ENCODE measurements around the gene MAGI1. TPM values are rescaled to one million over a fixed set of nuclear protein-coding genes. Genes with fewer than 3 reads are reported as not detected.

Gene MAGI1
- polyA plus RNA-seq, 10 donors: 9.5 to 18.3 (median 14.3) TPM

GRCh38 chr3:65717676-65718346, 320.9 kb downstream of the MAGI1 start:
- no peak for DNase-seq

DNA sequence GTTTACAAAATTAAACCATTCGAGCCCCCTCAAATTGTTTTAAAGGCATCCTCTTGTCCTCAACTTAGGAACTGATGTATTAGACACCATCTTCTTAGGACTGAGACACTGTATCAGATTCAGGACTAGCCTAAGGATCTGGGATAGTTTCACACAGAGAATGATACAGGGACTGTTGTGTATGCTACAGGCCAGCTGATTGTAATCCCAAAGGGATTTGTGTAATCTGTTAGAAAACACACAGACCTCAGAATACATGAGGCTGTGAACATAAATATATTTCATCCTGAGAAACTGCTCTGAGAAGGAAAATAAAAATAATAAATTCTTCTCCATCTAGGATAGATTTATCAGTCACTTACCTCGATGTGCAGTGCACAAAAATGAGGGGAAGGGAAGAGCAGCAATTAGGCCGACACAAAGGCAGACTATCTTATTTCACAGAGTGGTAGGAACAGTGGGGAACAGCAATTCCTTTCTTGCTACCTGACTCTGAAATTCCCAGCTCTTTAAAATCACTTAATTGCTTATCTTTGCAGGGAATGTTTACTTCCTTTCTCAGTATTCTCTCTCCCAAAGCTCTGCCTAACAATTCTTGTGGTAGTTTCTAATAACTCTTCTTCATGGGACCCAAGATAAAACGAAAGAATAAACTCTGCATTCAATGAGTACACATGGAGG, 322.5 kb downstream of the MAGI1 start:
- peak in 1 of 3 donors; percentile 26 for DNase-seq

GRCh38 chr3:65714134-65714533, 324.6 kb downstream of the MAGI1 start:
- DNase-seq: peak in 2 of 3 donors; percentile 17 to 57

DNA sequence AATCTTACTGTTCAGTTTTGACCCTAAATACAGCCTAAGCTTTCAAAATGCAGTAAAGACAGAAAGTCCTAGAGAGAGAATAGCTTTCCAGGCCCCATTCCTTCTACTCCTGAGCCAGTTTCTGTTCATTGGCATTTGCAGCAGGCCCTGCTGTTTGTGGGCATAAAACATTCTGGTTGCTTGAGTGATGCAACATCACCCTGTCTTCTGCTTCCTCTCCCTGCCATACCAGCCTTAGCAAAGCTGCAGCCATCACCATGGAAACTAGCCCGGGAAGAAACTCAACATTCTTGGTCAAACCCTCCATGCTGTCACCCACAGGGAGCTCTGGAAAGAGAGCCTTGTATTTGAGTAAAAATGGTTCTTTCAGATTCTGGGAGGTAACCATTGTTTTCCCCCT, 325.7 kb downstream of the MAGI1 start:
- peak in 2 of 3 donors; percentile 37 to 52 for DNase-seq

GRCh38 chr3:65712140-65712539, 326.6 kb downstream of the MAGI1 start:
- DNase-seq: peak; percentile 38 to 84 (median 54)

GRCh38 chr3:65706776-65707568, 331.7 kb downstream of the MAGI1 start:
- no peak for DNase-seq

- no peak for DNase-seq
Observed at GRCh38 chr3:65706301-65706700, 332.4 kb downstream of the MAGI1 start.

DNA sequence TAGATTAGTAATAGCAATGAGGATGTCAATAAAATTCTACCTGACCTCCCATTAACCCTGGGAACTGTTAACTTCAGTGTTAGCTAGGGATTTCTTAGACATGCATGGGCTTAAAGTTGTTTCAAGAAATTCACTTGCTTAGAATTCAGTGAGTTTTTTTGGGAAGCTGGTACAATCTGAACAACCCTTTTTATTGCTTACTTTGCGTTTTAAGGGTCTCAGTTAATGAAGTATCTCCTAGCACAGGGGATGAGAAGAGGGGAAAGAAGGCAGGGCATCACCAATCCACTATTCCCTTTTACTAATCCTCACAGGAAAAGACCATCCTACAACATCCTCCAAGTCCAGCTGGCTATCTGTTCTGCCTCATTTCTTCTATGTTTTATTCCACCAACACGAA, 334.9 kb downstream of the MAGI1 start:
- no peak for DNase-seq

DNA sequence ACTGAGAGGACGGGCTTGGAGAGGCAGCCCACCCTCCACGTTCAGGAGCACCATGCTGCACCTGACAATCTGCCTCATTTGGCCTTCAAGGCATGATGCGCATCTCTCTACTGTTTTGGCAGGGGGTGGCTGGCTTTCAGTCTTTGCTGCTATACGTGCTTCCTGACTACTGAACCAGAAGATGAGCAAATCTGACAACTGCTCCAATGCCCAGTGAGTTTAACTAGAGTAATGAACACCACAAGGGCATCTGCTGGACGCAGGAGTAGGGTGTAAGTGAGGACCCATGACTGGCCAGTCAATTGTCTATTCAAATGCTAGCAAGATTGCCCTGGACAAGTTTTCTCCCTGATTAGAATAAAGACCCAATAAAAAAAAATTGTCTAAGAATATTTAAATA, 335.7 kb downstream of the MAGI1 start:
- DNase-seq: no peak

- DNase-seq: no peak
Observed at GRCh38 chr3:65702202-65702601, 336.5 kb downstream of the MAGI1 start.

- peak in 2 of 3 donors; percentile 22 to 61 for DNase-seq
Observed at GRCh38 chr3:65701516-65701915, 337.2 kb downstream of the MAGI1 start.

- DNase-seq: no peak
Observed at GRCh38 chr3:65689436-65689835, 349.3 kb downstream of the MAGI1 start.

- no peak for DNase-seq
Observed at GRCh38 chr3:65687741-65688140, 351.0 kb downstream of the MAGI1 start.

- peak; percentile 46 to 69 (median 48) for DNase-seq
Observed at GRCh38 chr3:65685621-65686235, 353.0 kb downstream of the MAGI1 start.

DNA sequence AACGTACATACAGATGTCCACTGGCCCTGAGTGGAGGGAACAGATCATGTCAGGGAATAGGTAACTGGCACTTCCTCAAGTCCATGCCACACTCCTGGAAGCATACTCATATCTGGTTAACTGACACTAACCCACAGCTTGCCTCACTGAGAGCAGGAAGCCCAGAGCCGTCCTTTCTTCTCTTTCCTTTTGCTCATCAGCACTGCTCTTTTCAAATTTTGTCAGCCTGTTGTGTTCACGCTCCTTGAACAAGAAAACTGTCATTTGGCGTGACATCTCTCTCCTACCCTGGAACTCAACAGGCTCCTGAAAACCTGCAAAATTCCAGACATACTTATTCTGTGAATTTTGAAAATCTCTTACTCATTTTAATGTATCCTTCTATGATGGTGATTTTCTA, 360.2 kb downstream of the MAGI1 start:
- no peak for DNase-seq

GRCh38 chr3:65677486-65678010, 361.2 kb downstream of the MAGI1 start:
- DNase-seq: no peak

- DNase-seq: no peak
Observed at GRCh38 chr3:65676580-65676979, 362.1 kb downstream of the MAGI1 start.

GRCh38 chr3:65675011-65675410, 363.7 kb downstream of the MAGI1 start:
- DNase-seq: no peak

DNA sequence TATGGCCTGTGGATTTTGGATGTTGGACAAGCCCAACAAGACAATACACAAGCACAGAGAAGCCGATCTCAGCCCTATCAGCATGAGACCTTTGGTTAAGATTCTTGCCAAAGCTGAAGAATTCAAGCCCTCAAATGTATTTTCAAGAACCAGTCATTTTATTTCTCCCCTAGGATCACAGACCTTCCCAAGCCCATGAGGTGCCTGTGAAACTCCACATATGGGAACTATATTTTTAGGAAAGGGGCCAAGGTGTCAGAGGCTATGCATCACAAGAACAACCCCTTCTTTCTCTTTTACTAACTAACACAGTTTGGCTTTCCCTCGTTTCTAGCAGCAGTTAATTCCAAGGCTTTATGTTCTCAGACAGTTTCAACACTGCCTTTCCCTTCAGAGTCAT, 364.5 kb downstream of the MAGI1 start:
- peak in 2 of 3 donors; percentile 10 to 61 for DNase-seq

- peak in 2 of 3 donors; percentile 42 to 49 for DNase-seq
Observed at GRCh38 chr3:65672871-65673815, 365.6 kb downstream of the MAGI1 start.

GRCh38 chr3:65672061-65672460, 366.7 kb downstream of the MAGI1 start:
- no peak for DNase-seq

Data from muscle of back (tissue), 11 donors.